IgD-negative memory B cell (primary cell): ENCODE data around the gene BOD1L1. TPM values are rescaled to one million over a fixed set of nuclear protein-coding genes. Genes with fewer than 3 reads are reported as not detected.
A peak's percentile ranks its signal among the peaks of the same experiment; 100 is the strongest.

Experiments
- H3K27ac Mint-ChIP-seq, 3 donors: one replicate each; pipeline ENCODE4 v1.8.0; 2020 to 2022; ENCODE audit warnings: mild to moderate bottlenecking in 3 of 3, mixed read lengths in 3 of 3, moderate library complexity in 1 of 3
- H3K27me3 Mint-ChIP-seq: one replicate; pipeline ENCODE4 v1.8.0; 2021; ENCODE audit warnings: mixed read lengths
- H3K36me3 Mint-ChIP-seq: one replicate; pipeline ENCODE4 v1.8.0; 2020; ENCODE audit warnings: mild to moderate bottlenecking, mixed read lengths
- H3K4me1 Mint-ChIP-seq, 3 donors: one replicate each; pipeline ENCODE4 v1.8.0; 2020 to 2022; ENCODE audit warnings: mixed read lengths in 3 of 3, mild to moderate bottlenecking in 1 of 3
- H3K4me3 Mint-ChIP-seq, 4 donors: one replicate each; pipeline ENCODE4 v1.8.0; 2020 to 2022; ENCODE audit warnings: mild to moderate bottlenecking in 4 of 4, mixed read lengths in 4 of 4, moderate library complexity in 3 of 4
- H3K9me3 Mint-ChIP-seq, 3 donors: one replicate each; pipeline ENCODE4 v1.8.0; 2020 to 2021; ENCODE audit warnings: mixed read lengths in 3 of 3, mild to moderate bottlenecking in 1 of 3
- polyA plus RNA-seq: library from polyadenylated mRNA; unstranded; fragments of 300-500 nt; fragmentation: Illumina TruSeq; gene quantifications from one replicate; pipeline ENCODE4 v1.2.3, GENCODE V29; 2021

BOD1L1 gene
- 6.5 TPM for polyA plus RNA-seq

DNA sequence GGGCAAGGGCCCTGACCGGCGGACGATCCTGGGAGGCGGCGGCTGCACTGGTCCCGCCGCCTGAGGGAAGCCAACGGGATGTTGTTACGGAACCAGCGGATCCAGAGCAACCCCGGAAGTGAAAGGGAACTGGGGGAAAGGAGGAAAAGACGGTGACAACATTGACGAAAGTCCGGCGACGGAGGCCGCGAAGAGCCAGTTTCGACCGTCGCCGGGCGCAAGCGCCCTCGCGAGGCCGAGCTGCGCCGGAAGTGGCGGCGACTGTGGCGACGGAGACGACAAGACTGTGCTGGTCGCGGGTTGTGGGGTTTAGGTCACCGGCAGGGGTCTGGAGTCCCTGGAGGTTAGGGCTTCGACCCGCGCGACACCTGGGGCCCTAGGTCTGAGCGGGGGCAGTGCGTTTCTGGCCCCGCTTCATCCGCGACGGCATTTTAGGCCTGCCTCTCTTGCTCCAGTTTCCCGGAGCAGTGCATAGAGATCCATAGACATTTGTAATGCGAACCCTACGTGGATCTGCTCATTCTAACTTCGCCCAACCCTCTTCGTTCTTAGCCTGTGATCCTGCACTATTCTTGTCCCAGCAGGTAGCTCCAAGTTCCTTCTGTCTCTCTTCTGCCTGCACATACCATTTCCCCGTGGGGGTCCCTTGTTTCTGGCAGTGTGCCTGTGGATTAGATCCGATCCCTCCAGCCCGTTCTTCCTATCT lies at the start of gene BOD1L1:
BOD1L1 (minus strand) TSS at position 120 of the 706 bp plus-strand sequence. CDS start 138 bp downstream, outside the sequence.
- H3K27ac Mint-ChIP-seq: peak within 1 kb of the TSS; percentile 95 to 99 (median 98)
- H3K4me3 Mint-ChIP-seq: peak within 1 kb of the TSS; percentile 96 to 97 (median 97)
- peaks cover 36 to 43% (median 38%) of the 10 kb centered on the region in 3 donors for H3K4me1 Mint-ChIP-seq
- H3K36me3 Mint-ChIP-seq: no peaks in the 10 kb centered on the region
- no peaks in the 10 kb centered on the region for H3K9me3 Mint-ChIP-seq
- no peaks in the 10 kb centered on the region for H3K27me3 Mint-ChIP-seq

DNA sequence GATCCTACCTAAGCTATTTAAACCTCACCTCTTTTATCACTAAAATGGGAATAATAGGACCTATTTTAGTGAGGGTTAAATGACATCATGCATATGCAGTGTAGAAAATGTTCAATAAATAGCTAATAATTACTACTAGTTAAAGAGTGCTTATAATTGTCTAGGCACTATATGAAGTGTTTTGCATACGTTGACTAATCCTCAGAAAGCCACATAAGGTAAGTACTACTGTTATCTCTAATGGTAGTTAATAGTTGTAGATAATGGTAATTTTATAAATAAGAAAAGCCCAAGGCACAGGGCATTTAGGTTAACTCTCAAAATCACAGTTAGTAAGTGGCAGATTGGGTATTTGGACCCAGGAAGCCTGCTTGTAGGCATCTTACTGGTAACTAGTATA lies 47.4 kb upstream of the BOD1L1 start:
- H3K9me3 Mint-ChIP-seq: peaks cover 9 to 20% (median 12%) of the 10 kb centered on the region in 3 donors
- H3K4me1 Mint-ChIP-seq: no peaks in the 10 kb centered on the region
- H3K27me3 Mint-ChIP-seq: no peaks in the 10 kb centered on the region
- no peak overlapping the region for H3K4me3 Mint-ChIP-seq
- no peak overlapping the region for H3K27ac Mint-ChIP-seq
- no peaks in the 10 kb centered on the region for H3K36me3 Mint-ChIP-seq

DNA sequence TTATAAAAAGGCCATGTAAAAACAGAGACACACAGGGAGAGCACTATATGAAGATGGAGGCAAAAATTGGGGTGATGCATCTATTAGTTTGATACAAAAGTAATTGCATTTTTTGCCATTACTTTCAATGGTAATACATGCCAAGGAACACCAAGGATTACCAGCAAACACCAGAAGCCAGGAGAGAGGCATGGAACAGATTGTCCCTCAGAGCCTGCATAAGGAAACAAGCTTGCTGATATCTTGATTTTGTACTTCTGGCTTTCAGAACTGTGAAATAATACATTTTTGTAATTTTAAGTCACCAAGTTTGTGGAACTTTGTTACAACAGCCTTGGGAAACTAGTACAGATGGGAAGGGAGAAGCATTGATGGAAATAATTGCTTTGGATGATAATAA lies 45.6 kb upstream of the BOD1L1 start:
- Mint-ChIP-seq H3K9me3 (peaks cover 6 to 13% (median 9%) of the 10 kb centered on the region in 3 donors), H3K4me3 (no peak overlapping the region)

DNA sequence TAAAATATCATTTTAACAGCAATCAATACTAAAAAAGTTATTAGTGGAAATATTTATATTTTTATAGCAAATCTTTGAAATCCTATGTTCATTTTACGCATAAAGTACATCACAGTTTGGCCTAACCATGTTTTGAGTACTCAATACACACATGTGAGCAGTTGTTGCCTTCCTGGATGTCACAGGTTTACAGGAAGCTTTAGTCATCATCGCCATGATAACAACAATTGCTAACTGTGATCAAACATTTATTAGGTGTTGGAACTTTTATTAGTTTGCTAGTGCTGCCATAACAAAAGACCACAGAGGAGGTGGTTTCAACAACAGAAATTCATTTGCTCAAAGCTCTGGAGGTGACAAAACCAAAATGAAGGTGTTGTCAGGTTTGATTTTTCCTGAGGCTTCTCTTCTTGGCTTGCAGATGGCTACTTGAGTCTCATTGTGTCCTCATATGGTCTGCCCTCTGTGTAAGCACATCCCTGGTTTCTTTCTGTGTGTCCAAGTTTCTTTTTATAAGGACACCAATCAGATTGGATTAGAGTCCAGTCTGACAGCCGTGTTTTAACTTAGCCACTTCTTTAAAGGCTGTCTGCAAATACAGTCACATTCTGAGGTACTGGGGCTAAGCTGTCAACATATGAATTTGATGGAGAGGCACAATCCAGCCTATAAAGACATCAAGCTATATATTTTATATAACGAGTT lies 43.1 kb upstream of the BOD1L1 start:
- H3K4me1 Mint-ChIP-seq: no peaks in the 10 kb centered on the region
- peaks cover 8% of the 10 kb centered on the region for H3K27me3 Mint-ChIP-seq
- no peaks in the 10 kb centered on the region for H3K36me3 Mint-ChIP-seq
- H3K27ac Mint-ChIP-seq: no peak overlapping the region
- H3K4me3 Mint-ChIP-seq: no peak overlapping the region
- peaks cover 2 to 5% (median 3%) of the 10 kb centered on the region in 3 donors for H3K9me3 Mint-ChIP-seq

More for the DNA sequence above, 45.6 kb upstream of the BOD1L1 start:
- no peaks in the 10 kb centered on the region for H3K36me3 Mint-ChIP-seq
- peaks cover 4% of the 10 kb centered on the region for H3K27me3 Mint-ChIP-seq
- H3K4me1 Mint-ChIP-seq: no peaks in the 10 kb centered on the region
- H3K27ac Mint-ChIP-seq: no peak overlapping the region

DNA sequence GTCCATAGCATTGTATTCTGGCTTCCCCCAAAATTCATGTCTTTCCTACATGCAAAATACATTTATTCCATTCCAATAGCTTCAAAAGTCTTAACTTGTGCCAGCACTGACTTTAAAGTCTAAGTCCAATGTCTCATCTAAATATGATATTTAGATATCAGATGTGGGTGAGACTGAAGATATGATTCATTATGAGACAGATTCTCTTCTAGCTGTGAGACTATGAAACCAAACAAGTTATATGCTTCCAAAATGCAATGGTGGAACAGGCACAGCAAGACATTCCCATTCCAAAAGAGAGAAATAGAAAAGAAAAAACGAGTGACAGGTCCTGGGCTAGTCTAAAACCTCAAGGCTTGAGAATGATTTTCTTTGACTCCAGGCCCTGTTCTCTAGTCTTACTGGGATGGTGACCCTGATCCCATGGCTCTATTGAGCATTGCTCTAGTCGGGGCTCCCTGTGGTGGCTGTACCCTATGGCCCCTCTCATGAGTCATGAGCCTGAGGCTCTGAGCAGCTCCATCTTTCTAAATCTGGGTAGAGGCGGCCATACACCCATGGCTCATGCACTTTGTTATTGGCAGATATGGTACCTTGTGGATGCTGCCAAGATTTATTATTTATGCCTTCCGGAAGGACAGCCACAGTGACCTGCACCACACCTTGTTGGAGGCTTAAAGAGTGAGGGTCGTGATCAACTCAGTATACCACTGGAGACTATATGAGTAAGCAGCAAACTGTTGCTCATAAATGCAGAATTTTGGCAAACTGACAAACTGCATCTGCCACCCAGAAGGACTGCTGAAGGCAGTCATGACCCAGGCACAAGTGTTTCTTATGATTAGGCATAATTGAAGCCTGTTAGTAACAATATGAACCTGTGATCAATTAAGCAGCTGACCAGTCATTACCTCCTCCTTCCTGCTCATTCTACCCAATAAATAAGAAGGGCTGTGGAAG lies 38.5 kb upstream of the BOD1L1 start:
- H3K36me3 Mint-ChIP-seq: no peaks in the 10 kb centered on the region
- H3K27me3 Mint-ChIP-seq: peaks cover 8% of the 10 kb centered on the region
- H3K27ac Mint-ChIP-seq: no peak overlapping the region

DNA sequence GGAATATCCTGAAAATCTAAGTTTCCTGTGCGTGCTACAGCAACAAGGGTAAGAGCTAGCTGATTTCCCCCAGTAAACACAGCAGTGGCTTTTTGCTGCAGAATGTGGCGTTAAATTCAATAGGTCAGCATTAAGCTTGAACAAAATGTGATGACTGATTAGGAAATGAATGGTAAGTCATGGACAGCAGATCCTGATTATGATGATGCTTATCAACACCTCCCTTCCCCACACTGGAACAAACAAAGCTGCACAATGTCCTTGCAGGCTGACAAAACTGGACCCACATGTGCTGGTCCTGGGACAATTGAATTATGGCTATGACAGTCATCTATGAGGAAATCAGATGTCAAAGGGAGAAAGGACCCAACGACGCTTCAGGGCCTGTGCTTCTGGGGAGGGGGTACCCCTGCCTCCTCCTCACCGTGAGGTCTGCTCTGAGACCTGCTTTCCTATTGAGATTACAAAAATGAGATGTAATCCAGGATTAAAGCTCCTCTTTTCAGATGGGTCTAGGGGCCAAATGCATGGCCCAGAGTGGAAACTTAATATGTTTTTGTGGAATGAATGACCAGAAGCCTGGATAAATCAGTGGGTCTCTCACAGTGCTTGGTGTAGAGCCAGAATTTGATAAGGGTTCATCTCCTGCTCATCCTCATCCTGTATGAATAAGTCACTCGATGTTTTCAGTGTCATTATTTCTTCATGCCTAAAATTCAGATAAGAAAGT lies 32.0 kb upstream of the BOD1L1 start:
- no peak overlapping the region for H3K4me3 Mint-ChIP-seq
- H3K36me3 Mint-ChIP-seq: no peaks in the 10 kb centered on the region
- no peaks in the 10 kb centered on the region for H3K9me3 Mint-ChIP-seq
- H3K27me3 Mint-ChIP-seq: no peaks in the 10 kb centered on the region
- H3K4me1 Mint-ChIP-seq: peaks cover 3 to 13% (median 10%) of the 10 kb centered on the region in 3 donors
- H3K27ac Mint-ChIP-seq: no peak overlapping the region

More for the DNA sequence above, 38.5 kb upstream of the BOD1L1 start:
- no peak overlapping the region for H3K4me3 Mint-ChIP-seq
- H3K9me3 Mint-ChIP-seq: no peaks in the 10 kb centered on the region
- H3K4me1 Mint-ChIP-seq: no peaks in the 10 kb centered on the region

DNA sequence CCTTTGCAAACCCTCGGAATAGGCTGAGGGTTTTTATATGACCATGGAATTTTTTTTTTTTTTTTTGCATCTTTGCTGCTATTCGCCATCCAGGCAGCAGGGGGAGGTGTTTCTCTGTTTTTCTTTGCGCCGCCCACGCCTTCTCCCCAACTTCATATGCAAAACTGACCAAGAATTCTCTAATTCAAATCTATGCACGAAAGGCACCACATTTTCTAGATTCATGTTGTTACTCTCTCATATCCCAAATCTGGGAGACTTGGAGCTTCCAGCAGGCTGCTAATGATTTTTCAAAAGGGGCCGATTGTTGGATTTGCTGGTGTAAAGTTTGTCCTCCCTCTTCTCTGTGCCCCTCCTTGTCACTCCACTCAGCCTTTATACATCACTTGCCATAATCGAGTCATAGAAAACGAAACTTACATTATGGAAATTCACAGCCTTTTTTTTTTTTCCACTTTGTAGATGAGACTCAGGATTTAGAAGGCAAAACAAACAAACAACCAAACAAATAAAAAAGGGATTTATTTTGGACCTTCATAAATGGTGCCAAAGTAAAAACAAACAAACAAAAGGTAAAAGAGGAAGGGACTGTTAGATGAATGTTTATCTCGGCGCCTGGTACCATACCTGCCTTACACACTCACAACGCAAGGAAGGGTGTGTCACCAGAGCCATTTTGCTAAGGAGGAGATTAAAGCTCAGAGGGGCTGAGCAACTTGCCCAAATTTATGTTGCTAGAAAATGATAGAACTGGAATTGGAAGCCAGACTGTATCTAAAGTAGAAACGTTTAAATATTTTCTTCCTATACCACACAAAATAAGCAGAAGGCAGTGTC lies 29.3 kb upstream of the BOD1L1 start:
- Mint-ChIP-seq H3K9me3 (no peaks in the 10 kb centered on the region), H3K36me3 (peaks cover 2% of the 10 kb centered on the region), H3K4me3 (peak overlapping the region; percentile 80 to 92 (median 86)), H3K27me3 (no peaks in the 10 kb centered on the region), H3K4me1 (peaks cover 4 to 13% (median 10%) of the 10 kb centered on the region in 3 donors), H3K27ac (peak overlapping the region in 2 of 3 donors; percentile 23 to 64)

DNA sequence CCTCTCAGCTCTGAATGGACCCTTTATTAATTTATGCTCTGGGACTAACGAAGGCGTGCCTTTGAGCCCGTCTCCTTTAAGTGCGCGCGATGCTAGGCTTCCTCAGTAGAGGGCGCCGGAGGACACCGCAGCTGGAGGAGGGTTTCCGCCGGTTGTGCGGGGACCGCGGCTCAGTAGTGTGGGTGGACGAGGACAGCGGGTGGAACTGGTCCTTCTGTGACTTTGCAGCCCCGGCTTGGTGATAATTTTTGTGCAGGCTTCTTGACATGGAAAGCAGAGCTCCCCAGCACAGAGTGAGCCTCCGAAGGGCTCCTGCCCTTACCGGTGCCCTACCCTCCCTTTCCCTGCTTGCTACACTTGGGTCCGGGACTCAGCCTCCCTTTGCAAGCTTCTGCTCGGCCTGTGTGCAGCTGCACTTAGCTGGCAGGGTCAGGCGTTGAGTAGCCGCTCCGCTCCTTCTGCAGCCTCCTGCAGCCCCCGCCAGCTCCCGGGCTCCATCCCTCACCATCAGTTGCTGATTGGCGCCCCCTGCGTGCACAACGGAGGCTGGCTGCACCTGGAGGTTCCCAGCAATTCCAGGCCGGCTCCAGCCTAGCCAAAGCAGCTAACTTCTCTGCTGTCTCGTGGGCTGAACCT lies 26.8 kb upstream of the BOD1L1 start:
- no peaks in the 10 kb centered on the region for H3K27me3 Mint-ChIP-seq
- no peaks in the 10 kb centered on the region for H3K9me3 Mint-ChIP-seq
- H3K27ac Mint-ChIP-seq: peak overlapping the region in 1 of 3 donors; percentile 46
- peaks cover 2% of the 10 kb centered on the region for H3K36me3 Mint-ChIP-seq
- H3K4me1 Mint-ChIP-seq: peaks cover 4 to 13% (median 10%) of the 10 kb centered on the region in 3 donors
- peak overlapping the region; percentile 74 to 97 (median 86) for H3K4me3 Mint-ChIP-seq

DNA sequence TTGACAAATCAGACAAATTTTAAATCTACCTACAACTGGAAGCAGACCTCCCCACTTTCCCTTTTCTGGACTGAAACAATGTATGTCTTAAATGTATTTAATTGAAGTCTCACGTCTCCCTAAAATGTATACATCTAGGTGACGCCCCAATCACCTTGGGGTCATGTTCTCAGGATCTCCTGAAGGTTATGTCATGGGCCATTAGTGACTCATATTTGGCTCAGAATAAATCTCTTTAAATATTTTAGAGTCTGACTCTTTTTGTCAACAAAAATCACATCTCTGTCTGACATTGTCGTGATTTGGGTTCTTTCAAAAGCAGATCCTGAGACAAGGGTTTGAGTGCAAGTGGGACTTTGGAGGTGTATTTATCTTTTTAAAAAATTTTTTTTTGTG lies 26.2 kb upstream of the BOD1L1 start:
- Mint-ChIP-seq H3K4me1 (peaks cover 4 to 13% (median 10%) of the 10 kb centered on the region in 3 donors), H3K9me3 (no peaks in the 10 kb centered on the region), H3K4me3 (peak overlapping the region in 3 of 4 donors; percentile 74 to 97 (median 88)), H3K27ac (no peak overlapping the region), H3K27me3 (no peaks in the 10 kb centered on the region), H3K36me3 (peaks cover 2% of the 10 kb centered on the region)

DNA sequence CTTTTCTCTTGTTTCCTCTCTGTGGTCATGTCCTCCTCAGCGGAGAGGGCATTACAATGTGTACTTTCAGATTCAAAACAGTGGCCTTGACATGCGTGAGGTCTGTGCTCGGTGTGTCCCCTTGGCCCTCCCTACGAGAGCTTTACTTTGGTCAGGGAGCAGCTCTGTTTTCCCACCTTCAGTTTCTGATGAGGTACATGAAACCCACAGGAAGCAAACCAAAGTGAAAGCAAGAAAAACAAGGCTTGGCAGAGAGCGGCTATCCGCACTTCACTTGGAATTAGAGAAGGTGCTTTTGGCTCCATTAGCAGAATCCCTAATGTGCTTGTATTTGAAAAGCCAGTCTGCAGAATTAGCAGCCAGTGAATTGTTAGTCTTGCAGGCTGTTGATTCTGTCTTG lies 19.5 kb upstream of the BOD1L1 start:
- Mint-ChIP-seq H3K9me3 (no peaks in the 10 kb centered on the region), H3K27me3 (peaks cover 12% of the 10 kb centered on the region), H3K4me1 (peaks cover 0 to 3% (median 2%) of the 10 kb centered on the region in 3 donors), H3K36me3 (no peaks in the 10 kb centered on the region), H3K27ac (no peak overlapping the region), H3K4me3 (peak overlapping the region in 1 of 4 donors; percentile 6)

DNA sequence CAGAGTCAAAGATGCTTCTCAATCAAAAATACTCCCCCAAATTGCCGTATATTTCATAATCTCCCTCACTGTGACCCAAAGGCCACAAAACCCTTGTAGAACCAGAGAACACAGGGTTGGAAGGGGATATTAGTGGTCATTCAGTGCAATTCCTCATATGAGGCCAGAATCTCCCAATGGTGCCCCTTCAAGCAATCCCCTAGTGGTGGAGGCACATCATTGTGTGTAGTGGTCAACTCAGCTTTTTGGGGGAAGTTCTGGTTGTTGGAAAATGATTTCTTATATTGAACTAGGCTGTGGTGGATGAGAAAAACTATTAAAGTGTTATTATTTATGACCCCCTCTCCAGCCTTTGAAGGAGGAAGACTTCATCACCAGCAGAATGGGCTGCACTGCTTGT lies 17.6 kb upstream of the BOD1L1 start:
- peaks cover 16% of the 10 kb centered on the region for H3K27me3 Mint-ChIP-seq
- no peaks in the 10 kb centered on the region for H3K9me3 Mint-ChIP-seq
- H3K36me3 Mint-ChIP-seq: no peaks in the 10 kb centered on the region
- no peak overlapping the region for H3K4me3 Mint-ChIP-seq
- H3K4me1 Mint-ChIP-seq: peaks cover 0 to 3% (median 2%) of the 10 kb centered on the region in 3 donors
- H3K27ac Mint-ChIP-seq: no peak overlapping the region

DNA sequence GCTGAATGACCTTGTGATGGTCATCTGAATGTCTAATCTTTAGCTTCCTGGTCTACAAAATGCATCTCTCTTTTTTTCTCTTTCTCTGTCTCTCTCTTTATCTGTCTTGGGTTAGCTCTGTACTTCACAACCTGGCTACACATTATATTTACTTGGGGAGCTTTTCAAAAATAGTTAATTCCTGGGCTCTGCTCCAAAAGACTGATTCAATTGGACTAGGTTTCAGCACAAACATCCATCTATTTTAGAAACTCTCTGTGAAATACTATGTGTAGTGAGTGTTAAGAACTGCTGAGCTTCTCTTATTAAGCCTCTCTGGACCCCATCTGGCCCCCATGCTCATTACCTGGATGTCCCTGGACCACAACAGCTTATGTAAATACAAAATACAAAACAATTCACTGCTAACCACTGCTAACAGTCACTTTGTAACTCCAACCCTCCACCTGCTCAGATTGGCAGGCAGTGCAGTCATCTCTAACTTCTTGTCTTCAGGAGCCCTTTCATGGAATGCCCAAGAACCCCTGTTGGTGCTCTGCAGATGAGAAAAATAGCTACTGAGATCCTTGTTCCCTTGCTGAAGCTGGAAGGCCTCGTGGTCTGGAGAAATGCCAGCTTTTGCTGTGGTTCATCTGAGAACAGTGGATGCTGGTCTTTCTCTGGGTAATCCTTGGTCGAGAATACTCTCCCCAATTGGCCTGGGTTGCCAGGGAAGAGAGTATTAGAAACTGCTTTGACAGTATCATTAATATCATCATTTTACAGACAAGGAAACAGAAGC lies 14.8 kb upstream of the BOD1L1 start:
- Mint-ChIP-seq H3K4me3 (no peak overlapping the region), H3K36me3 (peaks cover 2% of the 10 kb centered on the region), H3K27me3 (peaks cover 22% of the 10 kb centered on the region), H3K4me1 (peaks cover 0 to 3% (median 0%) of the 10 kb centered on the region in 3 donors), H3K27ac (no peak overlapping the region), H3K9me3 (peaks cover 0 to 2% (median 0%) of the 10 kb centered on the region in 3 donors)
